ENCODE measurements around the gene CDHR1.

Gene CDHR1

DNA sequence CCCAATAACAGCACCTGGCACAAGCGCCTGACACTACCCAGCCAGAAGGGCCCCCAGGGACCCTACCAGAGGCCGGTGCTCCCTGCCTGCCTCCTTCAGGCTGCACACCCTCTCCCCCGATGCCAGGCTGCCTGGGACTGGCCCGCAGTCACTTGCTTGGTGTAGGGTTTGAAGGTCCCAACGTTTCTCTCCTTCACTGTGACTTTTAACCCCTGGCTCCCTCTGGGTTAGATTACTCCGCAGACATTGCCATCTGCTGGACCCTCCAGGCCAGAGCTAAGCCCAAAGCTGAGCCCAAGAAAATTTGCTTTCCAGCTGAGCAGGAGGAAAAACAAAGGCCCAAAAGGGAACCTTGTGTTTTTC lies 6.9 kb downstream of the CDHR1 start:
- no peak for DNase-seq (ENCODE audit: low spot score)

DNA sequence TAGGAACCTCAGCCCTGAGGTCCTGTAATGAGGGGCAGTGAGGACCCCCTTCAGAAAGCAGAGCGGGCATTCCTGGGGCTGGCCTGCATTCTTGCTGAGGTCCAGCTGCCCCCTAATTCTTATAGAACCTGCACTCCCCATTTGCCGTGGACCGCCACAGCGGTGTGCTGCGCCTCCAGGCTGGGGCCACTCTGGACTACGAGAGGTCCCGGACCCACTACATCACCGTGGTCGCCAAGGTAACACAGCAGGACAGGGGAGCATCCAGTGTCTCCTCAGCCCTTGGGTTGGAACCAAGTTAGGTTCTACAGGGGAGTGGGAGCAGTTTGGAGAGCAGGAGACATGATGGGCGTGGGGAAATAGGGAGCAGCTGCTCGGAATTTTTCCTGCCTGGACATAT lies 7.3 kb downstream of the CDHR1 start:
- DNase-seq (ENCODE audit: low spot score) = no peak

DNA sequence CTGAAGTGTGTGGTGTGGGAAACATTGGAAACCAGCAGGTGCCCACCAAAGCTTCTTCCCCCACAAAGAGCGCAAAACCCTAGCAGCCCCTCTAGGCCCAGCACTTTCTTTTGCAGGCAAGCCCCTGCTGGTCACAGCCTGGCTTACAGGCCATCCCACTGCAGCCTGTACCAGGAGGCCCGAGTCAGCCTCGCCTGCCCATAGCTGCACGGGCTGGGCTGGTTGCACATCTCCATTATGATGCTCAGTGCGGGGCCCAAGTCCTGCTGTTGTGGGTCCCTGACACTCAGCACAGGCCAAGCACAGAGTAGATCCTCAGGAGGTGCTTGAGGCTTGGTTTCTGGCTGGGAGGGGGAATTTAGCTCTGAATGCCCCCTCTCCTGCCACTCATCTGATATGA lies 8.0 kb downstream of the CDHR1 start:
- no peak for DNase-seq (ENCODE audit: low spot score)

DNA sequence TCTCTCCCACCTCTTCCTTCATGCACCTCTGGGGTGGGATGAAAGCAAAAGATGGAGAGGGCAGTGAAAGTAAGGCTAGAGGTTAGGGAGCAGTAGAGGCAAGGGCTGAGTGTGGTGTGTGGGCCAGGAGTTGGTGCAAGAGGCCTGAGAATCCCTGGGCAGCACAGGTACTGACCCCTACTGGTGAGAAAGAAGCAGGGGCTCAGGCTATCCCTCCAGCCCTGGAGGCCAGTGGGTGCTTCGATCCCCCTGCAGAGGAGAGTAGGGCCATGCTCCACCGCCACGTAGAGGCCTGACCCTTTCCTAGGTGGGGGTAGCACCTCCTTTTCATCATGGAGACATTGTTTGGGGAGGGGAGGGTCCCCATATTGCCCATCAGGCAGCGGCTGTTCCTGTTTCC lies 9.8 kb downstream of the CDHR1 start:
- DNase-seq (ENCODE audit: low spot score) = no peak

DNA sequence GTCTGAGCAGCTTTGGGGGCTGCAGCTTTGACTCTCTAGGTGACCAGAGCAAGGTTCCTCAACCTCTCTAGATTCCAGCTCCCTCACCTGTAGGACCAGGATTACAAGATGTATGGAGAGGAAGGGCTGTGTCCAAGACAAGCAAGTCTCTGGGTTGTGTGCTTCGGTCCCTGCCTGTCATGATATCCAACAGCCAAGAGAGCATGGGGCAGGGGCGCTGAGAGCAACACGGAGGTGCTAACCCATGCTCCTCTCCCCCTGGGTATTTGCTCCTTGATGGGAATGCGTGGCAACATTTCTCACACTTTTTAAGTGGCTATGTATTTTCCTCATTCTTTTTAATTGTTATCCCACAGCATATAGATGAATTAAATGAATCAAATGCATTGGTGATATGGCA lies 10.3 kb downstream of the CDHR1 start:
- DNase-seq (ENCODE audit: low spot score) = no peak

DNA sequence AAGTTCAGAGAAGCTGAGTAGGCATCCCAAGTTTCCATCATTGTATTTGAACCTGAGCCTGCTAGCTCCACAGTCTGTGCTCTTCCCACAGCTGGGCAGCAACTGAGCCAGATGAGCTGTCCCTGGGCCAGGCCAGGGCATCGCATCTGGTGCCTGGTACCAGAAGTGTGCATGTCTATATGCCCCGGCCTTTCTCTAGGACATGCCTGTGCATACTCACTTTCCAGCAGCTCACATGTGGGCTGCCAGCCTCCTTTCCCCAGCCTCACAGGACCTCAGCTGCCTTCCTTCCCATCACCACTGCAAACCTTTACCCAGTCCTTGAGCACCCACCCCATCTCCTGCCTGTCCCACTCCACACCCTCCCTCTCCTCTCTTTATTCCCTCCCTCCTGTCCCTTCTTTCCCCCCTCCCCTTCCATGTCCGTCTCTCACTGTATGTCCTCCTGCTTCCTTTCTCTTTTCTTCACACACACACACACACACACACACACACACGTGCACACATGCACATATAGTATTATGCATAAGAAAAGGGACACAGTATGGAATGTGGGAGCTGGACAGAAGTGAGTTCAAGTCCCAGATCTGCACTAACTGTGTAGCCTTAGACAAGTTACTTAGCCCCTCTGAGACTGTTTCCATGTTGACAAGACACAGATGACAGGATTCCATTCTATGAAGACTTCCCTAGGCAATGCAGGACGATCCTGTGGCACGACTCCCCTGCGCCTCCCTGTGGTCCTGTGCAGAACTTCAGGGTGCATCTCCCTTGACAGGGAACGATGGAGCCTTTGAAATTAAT lies 10.9 kb downstream of the CDHR1 start:
- peak; percentile 77 for DNase-seq (ENCODE audit: low spot score)

DNA sequence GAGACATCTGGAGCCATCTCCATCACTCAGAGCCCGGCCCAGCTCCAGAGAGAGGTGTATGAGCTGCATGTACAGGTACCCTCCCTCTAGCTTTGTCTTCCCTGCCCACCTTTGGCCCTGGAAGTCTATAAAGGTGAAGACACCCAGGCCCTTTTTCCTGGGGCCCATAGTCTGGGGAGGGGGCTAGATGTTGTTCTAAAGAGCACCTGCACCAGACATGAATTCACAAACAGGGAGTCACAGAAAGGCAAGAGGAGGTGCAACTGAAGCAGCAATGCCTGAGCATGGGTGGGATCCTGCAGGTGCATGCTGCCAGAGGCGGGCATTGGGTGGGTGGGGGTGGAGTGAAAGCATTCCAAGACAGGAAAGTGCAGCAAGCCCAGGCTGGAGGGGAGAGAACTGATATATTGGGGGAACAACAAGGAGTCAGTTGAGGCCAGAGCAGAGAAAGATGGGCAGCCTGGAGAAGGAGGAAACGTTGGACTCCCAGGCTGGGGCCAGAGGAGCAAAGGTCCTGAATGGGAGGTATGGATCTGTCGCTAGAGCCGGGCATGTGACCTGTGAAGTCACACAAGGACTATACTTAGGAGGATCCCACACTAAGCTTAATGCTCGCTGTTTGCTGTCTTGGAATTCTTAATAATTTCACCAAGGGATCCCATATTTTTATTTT lies 11.7 kb downstream of the CDHR1 start:
- DNase-seq (ENCODE audit: low spot score) = no peak

DNA sequence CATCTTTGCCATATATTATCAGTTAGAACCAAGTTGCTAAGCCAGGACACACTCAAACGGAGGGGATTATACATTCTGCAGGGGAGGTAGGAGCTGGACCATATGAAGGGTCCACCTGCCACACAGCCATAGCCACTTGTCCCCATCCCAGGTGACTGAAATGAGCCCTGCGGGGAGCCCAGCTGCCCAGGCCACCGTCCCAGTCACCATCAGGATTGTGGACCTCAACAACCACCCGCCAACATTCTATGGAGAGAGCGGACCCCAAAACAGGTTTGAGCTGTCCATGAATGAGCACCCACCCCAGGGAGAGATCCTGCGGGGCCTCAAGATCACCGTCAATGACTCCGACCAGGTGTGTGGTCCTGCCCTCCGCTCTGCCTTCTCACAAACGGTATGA lies 13.7 kb downstream of the CDHR1 start:
- no peak for DNase-seq (ENCODE audit: low spot score)

DNA sequence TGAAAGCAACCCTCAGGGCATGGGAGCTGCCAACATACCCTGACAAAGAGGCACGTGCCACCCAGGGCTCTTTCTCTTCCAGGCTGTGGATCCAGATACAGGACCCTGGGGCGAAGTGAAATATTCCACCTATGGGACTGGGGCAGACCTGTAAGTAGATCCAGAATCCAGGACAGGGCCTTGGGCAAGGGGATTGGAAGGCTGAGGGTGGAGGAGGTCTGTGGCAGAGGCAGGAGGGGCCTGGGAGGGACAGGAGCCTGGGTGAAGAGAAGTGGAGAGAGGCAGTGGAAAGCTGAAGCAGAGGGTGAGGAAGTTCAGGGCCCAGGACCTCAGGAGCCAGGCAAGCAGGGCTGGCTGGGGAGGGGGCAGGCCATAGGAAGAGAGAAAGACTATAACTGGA lies 17.2 kb downstream of the CDHR1 start:
- DNase-seq (ENCODE audit: low spot score) = no peak

DNA sequence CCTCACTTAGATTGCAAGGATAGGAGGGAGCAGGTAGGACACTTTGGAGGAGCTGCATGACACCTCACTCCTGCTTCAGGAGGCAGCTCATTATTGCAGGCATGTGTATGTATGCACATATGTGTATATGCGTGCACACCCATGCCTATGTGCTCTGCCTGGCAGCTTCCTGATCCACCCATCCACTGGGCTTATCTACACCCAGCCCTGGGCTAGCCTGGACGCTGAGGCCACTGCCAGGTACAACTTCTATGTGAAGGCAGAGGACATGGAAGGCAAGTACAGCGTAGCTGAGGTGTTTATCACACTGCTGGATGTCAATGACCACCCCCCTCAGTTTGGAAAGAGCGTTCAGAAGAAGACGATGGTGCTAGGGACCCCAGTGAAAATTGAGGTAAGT lies 17.7 kb downstream of the CDHR1 start:
- DNase-seq (ENCODE audit: low spot score) = no peak

DNA sequence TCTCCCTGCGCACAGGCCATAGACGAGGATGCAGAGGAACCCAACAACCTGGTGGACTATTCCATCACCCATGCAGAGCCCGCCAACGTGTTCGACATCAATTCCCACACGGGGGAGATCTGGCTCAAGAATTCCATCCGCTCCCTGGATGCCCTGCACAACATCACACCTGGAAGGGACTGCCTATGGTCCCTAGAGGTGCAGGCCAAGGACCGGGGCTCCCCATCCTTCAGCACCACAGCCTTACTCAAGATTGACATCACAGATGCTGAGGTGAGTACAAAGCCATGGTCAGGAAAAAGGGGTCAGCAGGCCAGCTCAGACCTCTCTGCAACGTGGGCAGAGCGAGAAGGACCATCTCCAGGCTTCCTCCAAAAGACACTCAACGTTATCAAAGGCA lies 18.7 kb downstream of the CDHR1 start:
- no peak for DNase-seq (ENCODE audit: low spot score)

DNA sequence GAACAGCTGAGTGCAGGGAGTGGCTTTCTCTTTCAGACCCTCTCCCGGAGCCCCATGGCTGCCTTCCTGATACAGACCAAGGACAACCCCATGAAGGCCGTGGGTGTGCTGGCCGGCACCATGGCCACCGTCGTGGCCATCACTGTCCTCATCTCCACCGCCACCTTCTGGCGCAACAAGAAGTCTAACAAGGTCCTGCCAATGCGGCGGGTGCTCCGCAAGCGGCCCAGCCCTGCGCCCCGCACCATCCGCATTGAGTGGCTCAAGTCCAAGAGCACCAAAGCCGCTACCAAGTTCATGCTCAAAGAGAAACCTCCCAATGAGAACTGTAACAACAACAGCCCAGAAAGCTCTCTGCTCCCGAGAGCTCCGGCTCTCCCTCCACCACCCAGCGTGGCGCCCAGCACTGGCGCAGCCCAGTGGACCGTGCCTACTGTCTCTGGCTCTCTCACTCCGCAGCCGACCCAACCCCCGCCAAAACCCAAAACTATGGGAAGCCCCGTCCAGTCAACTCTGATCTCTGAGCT lies 19.8 kb downstream of the CDHR1 start:
- DNase-seq (ENCODE audit: low spot score) = no peak

DNA sequence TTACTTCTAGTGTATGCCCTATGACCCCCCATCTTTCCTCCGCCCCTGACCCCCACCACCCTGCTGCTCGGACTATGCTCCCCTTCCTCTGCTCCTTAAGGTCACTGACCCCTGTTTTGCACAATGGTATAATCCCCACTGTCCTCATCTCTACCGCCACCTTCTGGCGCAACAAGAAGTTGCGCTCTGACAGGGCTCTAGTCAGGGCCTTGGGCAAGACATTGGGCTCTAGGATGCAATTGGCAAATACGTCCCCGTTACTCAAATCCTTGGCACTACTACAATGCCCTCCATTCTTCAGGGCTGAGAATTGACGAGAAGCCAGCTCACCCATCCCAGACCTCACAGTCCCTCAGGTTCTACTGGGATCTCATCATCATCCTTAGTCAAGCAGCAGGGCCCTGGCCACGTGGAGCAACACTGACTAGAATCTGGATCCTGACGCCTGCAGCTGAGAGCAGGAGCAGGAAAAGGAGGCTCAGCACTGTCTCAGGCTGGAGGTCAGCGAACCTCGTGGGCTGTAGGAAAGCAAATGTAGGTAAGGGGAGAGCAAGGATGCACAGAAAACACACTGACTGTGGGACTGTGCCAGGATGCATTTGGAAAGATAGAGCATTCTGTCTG lies 20.4 kb downstream of the CDHR1 start:
- peak; percentile 40 for DNase-seq (ENCODE audit: low spot score)

DNA sequence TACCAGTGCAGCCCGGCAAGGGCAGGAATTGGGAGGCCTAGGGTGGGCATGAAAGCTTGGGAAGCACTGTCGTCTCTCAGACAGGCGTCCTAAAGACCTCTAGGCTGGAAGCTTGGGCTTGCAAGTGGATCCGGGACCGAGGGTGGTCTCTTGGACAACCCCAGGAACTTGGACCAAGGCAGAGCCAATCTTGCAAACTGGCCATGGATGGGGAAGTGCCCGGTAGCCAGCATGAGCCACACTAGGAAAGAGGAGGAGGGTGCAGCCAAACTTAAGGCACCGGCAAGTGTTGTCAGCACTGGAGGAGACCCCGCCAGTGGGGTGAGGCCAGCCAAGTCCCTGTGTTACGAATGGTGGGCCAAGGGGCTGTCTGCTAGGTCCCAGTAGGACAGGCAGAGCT lies 22.5 kb downstream of the CDHR1 start:
- DNase-seq (ENCODE audit: low spot score) = no peak

DNA sequence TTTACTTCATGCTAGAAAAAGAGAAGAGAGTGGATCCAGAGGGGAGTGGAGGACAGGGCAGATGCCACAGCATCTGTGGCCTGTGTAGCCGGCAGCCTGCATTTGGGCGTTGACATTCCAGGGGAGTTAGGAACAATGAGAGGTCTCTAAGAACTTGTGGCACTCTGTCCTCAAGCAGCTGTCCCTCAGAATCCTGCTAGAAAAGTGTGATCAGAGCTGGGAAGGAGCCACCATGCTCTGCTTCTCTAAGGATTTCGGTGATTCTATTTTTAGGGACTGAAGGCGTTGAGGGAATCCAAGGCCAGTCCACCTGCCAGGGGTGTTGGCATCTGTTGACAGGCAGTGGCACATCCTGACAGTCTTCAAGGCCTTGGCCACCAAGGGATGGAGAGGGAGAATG lies 23.4 kb downstream of the CDHR1 start:
- DNase-seq (ENCODE audit: low spot score) = no peak

DNA sequence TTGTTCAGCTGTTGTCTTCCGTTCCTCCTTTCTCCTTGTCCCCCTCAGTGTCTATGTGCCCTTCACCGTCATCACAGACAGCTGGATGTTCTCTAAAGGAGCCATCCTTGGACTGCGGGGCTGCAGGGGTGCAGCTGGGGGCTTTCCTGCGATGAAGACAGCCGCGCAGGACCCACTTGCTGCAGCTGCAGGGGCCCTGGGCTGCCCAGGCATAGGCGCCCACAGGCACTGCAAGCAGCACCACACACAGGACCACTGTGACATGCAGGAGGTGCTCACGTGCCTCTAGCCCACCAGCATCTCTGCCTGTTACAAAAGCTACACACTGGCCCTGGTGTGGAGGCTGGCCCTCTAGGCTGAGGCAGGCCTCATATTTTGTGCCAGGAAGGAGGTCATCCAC lies 27.6 kb downstream of the CDHR1 start:
- no peak for DNase-seq (ENCODE audit: low spot score)

DNA sequence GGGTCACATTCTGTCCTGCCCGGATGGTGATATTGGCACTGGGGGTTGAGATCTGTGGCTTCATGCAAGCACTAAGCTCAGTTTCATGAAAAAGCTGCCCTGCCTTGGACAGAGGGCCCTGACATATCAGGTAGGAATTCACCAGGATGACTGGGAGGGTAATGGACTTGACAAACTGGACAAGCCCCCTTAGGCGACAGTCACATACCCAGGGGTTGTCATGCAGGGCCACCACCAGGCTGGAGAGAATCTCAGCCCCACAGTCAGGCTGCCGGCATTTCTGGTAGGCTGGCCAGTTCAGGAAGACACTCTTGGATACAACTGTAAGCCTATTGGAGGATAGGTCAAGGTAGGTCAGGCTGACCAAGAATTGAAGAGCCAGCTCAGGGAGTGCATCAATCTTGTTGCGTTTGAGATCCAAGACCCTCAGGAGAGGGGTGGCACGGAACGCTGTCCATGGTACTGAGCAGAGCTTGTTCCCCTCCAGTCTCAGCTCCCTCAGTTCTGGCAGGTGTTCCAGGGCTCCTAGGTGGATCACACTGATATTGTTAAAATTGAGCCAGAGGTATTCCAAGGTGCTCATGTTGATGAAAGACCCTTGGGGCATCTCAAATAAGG lies 30.2 kb downstream of the CDHR1 start:
- no peak for DNase-seq (ENCODE audit: low spot score)

DNA sequence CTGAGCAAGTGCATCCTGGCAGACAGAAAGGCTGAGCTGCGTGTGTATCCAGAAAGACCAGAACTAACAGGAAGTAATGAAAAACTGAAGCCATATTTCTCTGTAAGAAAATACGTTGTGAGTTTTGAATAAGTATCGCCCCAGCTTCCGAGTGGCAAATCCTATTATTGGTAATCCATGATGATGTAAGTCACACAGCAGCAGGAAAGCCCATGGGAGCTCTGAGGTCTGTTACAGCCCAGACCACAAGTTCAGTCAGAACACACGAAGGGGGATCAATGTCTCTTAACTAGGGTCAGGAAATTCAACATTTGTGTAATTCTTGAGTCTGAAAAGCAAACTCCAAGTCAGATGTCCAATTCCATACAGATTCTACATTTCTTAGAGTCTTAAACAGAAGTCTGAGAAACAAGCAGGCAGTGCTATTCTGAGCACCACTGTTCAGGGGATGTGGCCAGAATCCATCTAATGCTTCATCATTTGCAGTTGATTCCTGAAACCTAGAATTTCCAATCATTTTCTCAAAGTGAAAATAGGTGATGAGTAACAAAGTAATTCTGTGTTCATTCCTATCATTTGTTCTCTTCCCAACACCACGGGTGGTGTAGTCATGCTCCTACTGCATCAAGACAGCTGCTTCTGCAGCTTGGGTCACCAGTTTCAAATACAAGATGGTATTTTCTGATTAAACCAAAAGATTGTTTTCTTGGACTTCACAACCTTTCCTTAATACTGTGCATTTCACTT lies 31.3 kb downstream of the CDHR1 start, which contains the start of gene LRIT2:
Gene LRIT2 (minus strand): TSS at position 118 of the 747 bp plus-strand sequence. CDS start 24 bp downstream, at position 94.
- DNase-seq (ENCODE audit: low spot score) = no peak

DNA sequence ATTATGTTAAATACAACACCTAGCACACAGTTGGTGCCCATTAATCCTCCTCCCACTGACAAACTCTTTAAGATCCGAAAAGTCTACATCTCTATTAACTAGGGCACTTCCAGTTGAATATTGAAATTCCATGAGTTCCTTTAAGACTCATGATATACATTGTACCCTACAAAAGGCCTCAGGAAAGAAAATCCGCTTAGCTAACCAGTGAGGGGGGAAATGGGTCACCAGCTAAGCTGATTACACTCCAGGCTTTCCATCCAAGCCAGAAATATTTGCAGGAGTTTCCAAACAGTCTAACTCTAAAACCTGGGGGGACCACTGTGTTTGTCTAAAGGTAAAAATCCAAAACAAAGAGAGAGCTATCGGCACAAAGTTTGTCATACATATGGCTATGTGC lies 32.3 kb downstream of the CDHR1 start:
- DNase-seq (ENCODE audit: low spot score) = no peak

DNA sequence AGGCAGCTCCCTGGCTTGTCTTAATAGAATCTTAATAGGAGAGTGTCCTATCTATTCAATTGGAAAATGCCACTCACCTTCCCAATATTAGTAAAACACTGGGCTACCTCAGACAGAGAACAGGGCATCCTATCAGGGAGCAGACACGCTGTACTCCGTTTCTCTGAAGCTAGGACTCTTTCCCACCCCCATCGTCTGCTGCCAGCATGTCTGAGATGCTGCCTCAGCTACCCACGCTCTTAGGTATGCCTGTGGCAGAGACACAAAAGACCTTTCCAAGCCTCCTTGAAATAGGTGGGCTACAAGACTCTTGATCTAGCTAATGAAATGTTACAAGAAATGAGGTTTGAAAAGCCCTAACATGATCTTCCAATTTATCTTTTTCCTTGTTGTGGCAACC lies 33.5 kb downstream of the CDHR1 start:
- no peak for DNase-seq (ENCODE audit: low spot score)

DNA sequence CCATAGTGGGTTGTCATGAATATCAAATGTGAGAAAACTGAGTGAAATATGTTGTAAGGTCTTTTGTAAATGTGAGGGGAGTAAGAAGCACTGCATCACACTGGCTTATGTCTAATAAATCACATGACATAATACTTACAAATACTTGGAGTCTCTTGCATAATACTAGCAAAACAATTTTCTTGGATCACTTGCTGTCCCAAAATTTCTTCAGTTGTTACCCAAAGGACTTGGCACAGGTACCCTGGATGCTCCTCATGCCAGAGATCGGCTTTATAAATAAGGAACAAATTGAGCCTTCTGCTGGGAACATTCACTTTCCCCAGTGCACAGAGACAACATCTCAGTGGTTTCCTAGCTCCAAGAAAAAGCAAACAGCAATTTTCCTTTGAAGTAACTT lies 36.0 kb downstream of the CDHR1 start:
- no peak for DNase-seq (ENCODE audit: low spot score)

DNA sequence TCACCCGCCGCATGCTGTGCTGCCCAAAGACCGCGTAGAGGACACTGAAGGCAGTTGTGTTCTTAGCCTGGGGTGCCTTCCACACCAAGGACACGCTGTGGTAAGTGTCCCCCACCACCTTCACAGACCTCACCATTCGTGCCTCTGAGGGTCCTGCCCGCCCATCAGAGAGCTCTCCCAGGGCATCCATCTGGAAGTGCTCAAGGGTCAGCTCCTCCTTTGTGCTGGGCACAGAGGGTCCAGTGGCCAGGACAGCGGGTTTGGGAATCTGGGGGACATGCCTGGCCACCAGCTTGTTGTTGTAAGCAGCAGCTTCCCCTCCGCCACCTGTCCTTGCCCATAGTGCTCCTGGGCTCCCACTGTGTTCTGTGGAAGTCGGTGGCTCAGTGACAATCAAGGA lies 38.0 kb downstream of the CDHR1 start:
- DNase-seq (ENCODE audit: low spot score) = no peak
